COLO668 (cell line): ENCODE results near the gene TMEM107.
"Not testable (repeated sequence)": the region's sequence is repeated elsewhere in the genome, so short reads cannot be mapped to it uniquely, and the experiment has no call there.

Experiments used
- DNase-seq: peaks from one replicate; lab custom pipeline; 2025; ENCODE audit not compliant: unreplicated experiment; lab: John Stamatoyannopoulos, UW

The TMEM107 gene

DNA sequence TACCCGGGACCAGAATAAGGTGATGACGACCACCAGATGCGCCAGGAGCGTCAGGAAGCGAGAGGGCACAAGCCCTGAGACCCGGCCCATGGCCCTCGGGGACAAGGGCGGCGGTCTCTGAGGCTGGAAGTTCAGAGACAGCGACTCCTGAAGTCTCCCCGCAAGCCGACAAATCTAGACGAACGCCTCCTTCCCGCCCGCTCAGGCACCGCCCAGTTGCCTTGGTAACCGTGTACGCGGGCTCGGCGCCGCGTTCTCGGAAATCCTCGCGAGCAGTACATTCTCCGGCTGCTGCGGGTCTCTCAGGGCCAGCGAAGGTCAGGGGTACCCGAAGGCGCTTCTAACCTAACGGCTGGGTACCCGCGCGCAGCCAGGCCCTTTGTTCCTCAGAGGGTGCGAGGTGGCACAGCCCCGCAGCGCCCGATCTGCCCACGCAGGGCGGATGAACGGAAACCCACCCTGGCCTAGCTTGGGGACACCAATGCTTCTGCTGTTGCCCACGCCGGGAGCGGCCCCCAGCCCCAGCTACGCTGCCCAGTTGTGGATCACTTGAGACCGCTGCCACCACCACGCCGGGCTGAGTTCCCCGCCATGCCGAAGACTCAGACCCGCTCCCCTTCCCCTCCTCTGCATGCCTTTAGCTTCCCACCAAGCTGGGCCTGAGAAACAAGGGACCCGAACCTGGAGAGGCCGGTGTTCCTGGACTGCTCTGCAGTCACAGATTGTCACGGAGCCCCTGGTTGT, at the start of gene TMEM107:
Gene TMEM107, minus strand, starts transcription at position 184 of the 744 bp plus-strand sequence. Its CDS starts 94 bp downstream, at position 90.
- peak; percentile 83 for DNase-seq

DNA sequence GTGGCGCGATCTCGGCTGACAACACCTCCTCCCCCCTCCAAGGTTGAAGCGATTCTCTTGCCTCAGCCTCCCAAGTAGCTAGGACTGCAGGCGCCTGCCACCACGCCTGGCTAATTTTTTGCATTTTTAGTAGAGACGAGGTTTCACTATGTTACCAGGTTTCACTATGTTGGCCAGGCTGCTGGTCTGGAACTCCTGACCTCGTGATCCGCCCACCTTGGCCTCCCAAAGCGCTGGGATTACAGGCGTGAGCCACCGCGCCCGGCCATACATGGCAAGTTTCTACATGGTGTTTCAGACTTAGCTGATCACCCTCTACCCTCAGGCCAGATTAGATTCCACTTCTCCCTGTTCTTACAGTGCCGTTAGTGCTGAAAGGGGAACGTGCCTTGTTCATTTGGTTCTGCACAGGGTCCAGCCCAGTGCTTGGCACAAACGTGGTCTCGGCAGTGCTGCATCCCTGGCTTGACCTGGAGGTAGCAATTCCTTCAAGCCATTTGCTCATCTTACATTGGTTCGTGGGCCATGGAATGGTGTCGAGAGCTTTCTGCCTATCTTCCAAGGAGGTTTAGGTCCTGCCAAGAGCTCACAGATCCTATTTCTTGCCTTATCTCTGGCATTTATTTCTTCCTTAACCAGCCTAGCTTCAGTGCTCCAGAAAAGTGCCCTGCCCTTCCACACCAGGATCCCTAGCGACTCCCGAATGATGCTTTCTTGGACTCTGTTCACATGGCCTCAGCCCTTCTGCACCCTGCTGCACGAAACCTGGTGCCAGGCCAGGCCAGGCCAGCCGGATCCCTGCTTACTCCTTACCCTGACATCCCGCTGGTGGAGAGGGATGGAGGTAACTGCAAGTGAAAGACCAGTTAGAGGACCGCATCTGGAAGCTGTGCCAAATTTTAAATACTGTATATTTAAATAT, 49.0 kb upstream of the TMEM107 start:
- DNase-seq = no peak

DNA sequence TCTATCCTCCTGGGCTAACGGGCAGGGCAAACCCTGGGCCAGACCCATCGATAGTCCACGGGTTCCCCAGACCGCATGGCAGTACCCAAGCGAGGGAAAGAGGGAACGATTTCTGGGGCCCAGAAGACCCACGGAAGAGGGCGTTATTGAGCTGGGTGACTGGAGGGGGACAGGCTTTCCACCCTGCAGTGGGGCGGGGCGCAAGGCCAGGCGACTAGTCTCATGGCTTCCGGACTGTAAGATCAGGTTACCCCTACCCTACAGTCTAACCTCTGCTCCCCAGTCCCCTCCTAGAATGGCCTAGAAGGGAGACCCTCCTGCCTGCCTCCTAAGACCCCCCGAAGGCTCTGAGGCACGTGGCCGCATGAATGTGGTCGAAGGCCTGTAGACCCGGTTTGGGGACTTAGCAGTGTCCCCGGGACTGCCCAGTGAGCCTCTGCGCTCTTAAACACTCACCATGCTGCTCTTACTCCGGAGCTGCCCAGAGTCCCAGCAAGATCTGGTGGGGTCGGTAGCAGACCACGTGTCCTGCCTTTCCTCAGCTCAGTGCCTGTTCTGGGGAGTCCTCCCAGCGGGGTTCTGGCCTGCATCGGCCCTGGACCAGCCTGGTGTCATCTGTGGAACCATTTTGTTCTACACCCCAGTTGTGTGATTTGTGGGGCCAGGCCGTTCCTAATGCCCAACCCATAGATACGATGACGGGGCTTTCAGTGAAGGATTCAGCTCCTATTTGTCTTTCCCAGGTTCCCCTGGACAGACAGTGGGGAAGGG, 47.4 kb upstream of the TMEM107 start:
- DNase-seq = peak; percentile 78

DNA sequence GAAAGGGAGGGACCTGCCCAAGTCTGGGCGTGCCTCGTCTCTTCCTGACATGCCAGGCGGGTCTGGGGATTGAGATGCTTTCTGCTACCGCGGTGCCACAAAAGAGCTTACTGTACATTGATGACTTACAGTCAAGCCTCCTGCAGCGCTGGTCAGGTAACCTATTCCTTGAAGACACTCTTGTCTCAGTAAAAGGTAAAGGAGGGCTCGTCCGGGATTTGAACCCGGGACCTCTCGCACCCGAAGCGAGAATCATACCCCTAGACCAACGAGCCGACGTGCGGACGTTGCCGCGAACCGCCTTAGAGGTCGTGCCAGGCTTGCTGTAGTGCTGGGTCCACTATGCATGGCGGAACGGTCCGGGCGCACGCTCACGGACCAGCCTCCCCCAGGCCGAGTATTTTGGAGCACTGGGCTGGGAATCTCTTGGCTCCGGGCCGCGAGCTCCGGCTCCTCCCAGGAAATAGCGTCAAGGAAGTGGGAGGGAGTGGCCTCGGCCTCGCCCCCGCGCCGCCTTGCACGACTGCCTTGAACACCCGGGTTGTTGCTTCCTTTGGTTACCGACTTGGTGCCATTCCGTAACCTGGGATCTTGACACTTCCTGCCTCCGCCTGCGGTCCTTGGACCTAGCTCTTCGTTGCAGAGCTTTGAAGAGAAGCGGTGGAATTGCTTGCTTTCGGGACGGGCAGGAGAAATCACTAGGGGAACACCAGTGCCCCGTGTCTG, 46.6 kb upstream of the TMEM107 start:
- peak; percentile 74 for DNase-seq

DNA sequence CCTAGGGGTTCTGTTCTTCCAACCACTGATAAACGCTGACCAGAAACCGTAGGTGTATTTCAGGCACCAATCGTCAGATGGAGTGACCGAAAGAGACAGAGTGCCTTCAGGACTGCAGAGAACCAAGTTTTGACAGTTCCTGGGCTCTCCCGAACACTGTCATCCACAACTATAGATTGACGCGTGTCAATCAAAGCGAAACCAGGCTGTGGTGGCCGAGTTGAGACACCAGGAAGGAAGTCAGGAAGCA, 46.1 kb upstream of the TMEM107 start:
- no peak for DNase-seq

DNA sequence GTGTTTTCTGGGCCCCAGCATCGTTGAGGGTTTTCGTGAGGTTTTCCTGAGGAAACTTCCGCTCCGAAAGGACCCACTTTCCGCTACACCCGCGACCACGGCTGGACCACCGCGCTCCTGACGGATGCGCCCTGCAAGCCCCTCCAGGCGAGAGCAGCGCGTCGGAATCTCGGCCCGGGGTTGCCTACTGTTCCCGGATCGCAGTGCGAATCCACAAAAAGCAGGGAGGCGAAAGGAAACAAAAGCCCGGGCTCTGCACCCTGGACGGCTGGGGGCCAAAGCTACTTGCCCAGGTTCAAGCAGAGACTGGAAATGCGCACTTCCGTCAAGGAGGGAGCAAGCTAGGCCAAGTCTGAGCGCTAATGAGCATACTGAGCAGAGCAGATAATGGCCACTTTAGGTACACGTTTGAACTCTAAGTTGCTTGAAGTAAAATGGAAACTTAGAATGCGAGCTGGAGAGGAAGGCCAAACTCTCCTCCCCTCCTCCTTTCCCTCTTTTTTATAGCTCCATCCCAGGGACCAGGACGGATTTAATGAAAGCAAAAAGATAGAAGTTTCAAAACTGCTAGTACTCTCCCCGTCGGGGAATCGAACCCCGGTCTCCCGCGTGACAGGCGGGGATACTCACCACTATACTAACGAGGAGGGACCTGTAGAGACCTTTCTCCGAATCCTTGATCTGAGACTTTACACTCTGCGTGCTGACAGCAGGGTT, 45.6 kb upstream of the TMEM107 start:
- peak; percentile 70 for DNase-seq

DNA sequence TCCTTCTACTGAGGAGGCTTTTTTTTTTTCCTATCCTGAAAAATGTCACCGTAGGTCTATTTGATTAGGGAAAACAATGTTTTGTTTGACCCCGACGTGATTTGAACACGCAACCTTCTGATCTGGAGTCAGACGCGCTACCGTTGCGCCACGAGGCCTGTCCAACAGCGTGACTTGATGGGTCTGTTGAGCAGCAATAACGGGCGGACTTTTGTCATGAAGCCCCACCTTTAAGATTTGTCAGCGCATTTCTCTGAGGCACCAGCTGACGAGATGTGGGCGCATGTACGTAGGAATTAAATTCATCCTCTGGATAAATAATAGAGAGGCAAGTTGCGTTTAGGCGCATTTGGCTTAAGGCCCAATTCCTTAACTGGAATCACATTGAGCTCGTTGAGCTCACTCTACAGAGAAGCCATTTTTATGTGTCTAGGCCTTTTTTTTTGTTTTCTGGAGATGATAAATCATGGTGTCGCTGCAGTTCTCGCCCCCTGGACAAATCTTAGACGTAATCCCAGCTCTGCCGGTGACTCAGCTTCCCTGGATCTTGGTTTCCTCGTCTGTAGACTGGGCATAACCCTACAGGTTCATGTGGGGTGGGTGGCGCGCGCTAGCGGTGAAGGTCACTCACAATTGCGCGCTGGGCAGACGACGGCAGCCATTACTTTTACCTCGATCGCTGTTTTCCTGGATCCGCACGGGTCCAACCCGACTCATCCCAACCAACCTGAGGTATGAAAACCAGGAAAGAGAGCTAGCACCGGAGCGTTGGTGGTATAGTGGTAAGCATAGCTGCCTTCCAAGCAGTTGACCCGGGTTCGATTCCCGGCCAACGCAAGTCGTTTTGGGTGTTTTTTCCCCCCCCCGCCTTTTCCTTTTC, 44.8 kb upstream of the TMEM107 start:
- peak; percentile 83 for DNase-seq

DNA sequence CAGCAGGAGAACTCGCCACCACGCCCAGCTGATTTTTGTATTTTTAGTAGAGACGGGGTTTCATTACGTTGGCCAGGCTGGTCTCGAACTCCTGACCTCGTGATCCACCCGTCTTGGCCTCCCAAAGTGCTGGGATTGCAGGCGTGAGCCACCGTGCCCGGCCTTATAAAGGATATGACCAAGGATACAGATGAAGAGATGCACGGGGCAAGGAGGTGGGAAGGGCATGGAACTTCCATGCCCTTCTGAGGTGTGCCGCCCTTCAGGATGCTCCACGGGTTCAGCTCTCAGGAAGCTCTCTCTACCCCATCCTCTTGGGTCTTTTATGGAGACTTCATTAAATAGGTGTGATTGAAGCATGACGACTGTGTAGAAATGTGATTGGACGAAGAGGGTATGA, 37.8 kb upstream of the TMEM107 start:
- not testable (repeated sequence) for DNase-seq

DNA sequence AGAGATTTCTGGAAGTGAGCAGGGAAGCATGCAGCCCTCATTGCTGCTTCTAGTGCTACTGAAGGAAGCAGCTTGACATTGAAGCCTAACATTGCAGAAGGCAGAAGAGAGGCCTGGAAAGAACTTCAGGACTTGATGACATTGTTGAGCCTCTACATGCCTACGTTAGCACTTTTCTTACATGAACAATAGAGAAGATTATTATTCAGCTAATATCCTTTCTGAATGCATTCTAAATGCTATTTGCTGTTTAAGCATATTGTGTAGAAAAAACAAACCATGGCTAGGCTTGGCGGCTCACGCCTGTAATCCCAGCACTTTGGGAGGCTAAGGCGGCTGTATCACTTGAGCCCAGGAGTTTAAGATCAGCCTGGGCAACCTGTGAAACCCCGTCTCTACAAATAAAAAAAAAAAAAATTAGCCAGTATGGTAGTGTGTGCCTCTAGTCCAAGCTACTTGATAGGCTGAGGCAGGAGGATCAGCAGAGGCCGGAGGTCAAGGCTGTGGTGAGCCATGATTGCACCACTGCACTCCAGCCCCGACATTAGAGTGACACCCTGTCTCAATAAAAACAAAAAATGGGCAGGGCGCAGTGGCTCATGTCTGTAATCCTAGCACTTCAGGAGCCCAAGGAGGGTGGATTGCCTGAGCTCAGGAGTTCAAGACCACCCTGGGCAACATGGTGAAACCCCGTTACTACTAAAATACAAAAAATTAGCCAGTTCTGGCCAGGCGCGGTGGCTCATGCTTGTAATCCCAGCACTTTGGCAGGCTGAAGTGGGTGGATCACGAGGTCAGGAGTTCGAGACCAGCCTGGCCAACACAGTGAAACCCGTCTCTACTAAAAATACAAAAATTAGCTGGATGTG, 36.4 kb upstream of the TMEM107 start:
- DNase-seq = no peak

DNA sequence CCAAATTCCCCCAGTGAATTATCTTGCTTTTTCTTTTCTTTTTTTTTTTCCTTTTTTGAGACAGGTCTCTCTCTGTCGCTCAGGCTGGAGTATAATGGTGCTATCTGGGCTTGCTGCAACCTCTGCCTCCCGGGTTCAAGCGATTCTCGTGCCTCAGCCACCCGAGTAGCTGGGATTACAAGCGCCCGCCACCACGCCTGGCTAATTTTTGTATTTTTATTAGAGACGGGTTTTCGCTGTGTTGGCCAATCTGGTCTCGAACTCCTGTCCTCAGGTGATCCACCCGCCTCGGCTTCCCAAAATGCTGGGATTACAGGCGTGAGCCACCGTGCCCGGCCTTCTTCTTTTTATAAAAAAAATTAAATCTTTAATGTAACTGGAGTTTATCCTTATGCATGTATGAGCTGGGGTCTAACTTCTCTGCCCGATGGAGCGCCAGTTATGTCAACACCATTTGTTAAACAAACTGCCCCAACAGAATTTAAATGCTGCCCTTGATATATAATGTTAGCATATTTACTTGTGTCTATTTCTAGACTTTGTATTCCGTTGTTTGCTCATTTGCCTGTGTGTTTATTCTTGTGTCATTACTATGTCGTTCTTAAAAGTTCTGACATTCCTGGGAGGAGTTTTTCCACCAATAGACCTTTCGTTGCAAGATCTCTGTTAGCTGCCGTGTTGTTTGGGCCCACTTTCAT, 34.7 kb upstream of the TMEM107 start:
- DNase-seq = peak; percentile 7

DNA sequence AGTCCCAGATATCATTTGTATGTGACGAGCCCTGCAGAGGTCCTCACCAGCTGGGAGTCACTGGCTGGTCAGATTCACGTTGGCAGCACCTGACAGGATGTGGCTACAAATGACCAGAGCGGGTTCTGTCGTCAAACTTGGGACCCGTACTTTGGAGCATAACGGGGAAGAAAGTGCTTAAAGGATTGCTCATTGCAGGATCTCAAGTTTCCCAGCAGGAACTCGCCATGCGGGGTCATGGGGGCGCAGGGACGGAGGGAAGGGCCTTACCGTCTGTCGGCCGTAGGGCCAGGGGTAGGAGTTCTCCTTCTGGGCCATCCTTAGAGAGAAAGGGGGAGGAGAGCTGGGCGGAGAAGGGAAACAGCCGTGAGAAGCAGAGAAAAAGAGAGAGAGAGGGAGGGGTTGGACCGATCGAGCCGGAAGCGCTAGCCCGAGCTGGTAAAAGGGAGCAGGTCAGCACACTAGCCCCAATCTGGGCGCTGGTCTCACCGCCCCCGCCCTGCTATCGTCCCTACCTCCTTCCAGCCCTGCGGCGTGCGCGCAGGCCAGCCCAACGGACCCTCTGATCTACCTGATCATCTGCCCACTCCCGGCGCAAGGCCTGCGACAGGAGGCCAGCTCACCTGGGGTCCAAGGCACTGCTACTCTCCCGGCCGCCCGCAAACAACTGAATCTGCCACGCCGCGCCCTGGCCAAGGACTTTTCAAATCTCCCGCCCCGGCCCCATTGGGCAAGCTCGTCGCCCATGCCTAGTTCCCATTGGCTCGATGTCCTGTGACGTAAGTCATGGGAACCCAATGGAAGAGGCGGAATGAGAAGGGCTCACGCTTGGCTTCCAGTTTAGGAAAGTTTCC, 34.0 kb upstream of the TMEM107 start, which contains the start of gene AURKB:
Gene AURKB, minus strand, starts transcription at position 669 of the 854 bp plus-strand sequence. Its CDS starts 351 bp downstream, at position 318.
- DNase-seq = peak; percentile 88

DNA sequence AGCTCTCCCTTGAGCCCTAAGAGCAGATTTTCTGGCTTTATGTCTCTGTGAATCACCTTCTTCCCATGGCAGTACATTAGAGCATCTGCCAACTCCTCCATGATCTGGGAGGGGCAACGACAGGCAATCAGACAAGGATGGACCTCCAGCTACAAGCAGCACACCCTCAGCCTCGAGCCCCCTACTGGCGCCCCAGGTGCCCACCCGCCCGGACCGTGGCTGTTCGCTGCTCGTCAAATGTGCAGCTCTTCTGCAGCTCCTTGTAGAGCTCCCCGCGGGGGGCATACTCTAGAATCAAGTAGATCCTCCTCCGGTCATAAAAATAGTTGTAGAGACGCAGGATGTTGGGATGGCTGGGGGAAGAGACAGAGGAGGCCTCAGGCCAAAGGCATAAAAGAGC, 30.4 kb upstream of the TMEM107 start:
- no peak for DNase-seq

DNA sequence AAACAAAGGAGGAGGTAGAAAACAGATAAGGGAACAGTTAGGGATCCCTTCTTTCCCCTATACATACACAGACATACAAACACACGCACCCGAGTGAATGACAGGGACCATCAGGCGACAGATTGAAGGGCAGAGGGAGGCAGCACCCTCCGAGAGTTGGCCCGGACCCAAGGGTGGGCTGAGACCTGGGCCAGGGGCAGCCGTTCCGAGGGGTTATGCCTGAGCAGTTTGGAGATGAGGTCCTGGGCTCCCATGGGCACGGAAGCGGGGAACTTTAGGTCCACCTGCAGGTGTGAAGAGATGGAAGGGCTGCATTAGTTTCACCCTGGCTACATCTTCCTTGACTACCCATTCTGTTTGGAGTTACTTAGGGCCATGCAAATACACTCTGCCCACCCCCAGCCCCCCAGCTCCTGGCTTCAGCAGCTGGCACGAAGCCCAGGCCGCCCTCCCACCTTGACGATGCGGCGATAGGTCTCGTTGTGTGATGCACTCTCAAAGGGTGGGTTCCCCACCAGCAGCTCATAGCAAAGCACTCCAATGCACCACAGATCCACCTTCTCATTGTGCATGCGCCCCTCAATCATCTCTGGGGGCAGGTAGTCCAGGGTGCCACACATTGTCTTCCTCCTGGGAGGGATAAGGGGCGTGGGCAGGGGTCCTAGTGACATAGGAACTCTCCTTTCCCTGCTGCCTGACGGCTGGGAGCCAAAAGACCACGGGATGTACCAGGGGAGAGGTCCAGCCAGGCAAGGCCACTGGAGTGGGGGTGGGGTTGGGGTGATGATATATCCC, 28.8 kb upstream of the TMEM107 start:
- DNase-seq = no peak

DNA sequence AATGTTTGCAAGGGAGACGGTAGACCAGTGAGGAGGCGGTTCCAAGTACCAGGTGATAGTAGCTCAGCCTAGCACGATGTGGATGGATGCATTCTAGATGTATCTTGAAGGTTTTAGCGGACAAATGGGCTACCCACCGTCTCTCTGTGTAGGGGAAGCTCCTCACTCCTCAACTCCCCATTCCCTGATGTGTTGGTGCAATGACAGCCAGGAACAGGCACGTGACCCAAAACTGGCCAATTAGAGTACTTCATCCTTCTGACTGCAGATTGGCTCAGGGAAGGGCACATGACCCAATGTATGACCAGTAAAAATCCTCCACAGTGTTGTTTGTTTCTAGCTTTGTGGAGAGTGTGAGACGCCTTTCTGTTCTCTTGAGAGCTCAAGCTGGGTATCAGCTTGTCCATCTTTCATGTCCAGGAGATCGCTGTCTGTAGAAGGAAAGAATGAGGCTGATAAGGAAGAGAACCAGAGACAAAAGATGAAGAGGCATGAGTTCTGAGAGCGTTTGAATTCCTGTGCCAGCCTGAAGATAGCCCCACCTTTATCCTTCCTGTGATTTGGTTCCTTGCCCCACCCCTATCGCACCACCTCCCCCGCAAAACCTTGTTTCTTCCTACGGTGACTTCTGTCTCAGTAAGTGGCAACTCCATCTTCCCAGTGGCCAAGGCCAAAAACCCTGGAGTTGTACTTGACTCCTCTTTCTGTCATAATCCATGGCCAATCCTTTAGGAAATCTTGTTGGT, 16.1 kb upstream of the TMEM107 start:
- DNase-seq = peak; percentile 61

DNA sequence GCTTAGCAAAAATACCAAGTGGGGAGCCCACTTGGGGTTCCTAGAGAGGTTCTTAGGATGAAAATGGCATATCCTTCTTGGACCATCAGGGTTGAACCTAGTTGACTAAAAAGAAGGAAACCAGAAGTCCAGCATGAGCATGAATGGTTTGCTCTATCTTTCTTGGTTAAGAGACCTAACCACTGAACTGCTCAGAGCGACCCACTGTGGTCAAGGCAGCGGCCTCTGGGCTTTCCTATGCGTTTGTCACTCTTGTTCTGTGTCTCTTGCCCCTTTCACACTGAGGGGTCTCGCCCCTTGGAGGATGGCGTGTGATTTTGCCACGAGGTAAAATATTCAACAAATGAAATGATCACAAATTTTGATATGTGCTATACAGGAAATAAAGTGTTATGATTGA, 14.3 kb upstream of the TMEM107 start:
- no peak for DNase-seq
